Keratinocyte (primary cell): ENCODE results near the gene HADHB. TPM values are rescaled to one million over a fixed set of nuclear protein-coding genes. Genes with fewer than 3 reads are reported as not detected.

Experiments
- DNase-seq: peaks from one replicate; pipeline ENCODE4 v3.0.0-alpha.2; 2011; ENCODE audit warnings: low read depth, missing footprints, low spot score
- FAIRE-seq: peaks from 2 replicates; lab custom pipeline; 2011; peaks lifted over from hg19 to GRCh38; lab: Jason Lieb, UNC
- H2AFZ ChIP-seq: 2 replicates; pipeline ENCODE4 v1.6.0; 2012; ENCODE audit warnings: low read length, control low read depth, inconsistent platforms; ENCODE audit not compliant: control insufficient read depth
- H3K27ac ChIP-seq: 2 replicates; pipeline ENCODE4 v1.5.1; 2011; ENCODE audit warnings: low read length; ENCODE audit not compliant: control insufficient read depth, insufficient read depth
- H3K27me3 ChIP-seq: 3 replicates; pipeline ENCODE4 v1.6.0; 2011; ENCODE audit warnings: low read length; ENCODE audit not compliant: control insufficient read depth, insufficient read depth; ENCODE audit errors: extremely low read depth
- H3K36me3 ChIP-seq, 2 experiments: 2 replicates in 1 of 2; 3 replicates in 1 of 2; pipeline ENCODE4 v1.5.1; 2011; ENCODE audit warnings: low read length in 2 of 2, mild to moderate bottlenecking in 1 of 2; ENCODE audit not compliant: control insufficient read depth in 2 of 2, insufficient read depth in 2 of 2; ENCODE audit errors: extremely low read depth in 1 of 2
- H3K4me1 ChIP-seq: 3 replicates; pipeline ENCODE4 v1.5.1; 2011; ENCODE audit warnings: low read length; ENCODE audit not compliant: control insufficient read depth, insufficient read depth; ENCODE audit errors: extremely low read depth
- H3K4me2 ChIP-seq: 3 replicates; pipeline ENCODE4 v1.6.0; 2011; ENCODE audit warnings: low read depth, low read length; ENCODE audit not compliant: control insufficient read depth, insufficient read depth; ENCODE audit errors: extremely low read depth
- H3K4me3 ChIP-seq, 3 experiments: fragments of 200-600 bp in 1 of 3; sonication (generic) in 1 of 3; 2 replicates in 2 of 3; 3 replicates in 1 of 3; pipeline ENCODE4 v1.5.1; 2011 to 2016; ENCODE audit warnings: low read length in 3 of 3, mild to moderate bottlenecking in 3 of 3, control low read depth in 2 of 3, inconsistent platforms in 1 of 3, low read depth in 1 of 3, mixed read lengths in 1 of 3, mixed run types in 1 of 3, moderate library complexity in 1 of 3; ENCODE audit not compliant: control insufficient read depth in 2 of 3, insufficient read depth in 2 of 3; ENCODE audit errors: extremely low read depth in 1 of 3
- H3K79me2 ChIP-seq: 2 replicates; pipeline ENCODE4 v1.6.0; 2012; ENCODE audit warnings: low read length; ENCODE audit not compliant: control insufficient read depth, insufficient read depth
- H3K9ac ChIP-seq: 3 replicates; pipeline ENCODE4 v1.6.0; 2011; ENCODE audit warnings: low read length; ENCODE audit not compliant: control insufficient read depth, insufficient read depth; ENCODE audit errors: extremely low read depth
- H3K9me1 ChIP-seq: 3 replicates; pipeline ENCODE4 v1.6.0; 2011; ENCODE audit warnings: low read length; ENCODE audit not compliant: control insufficient read depth, insufficient read depth; ENCODE audit errors: extremely low read depth
- H3K9me3 ChIP-seq: 2 replicates; pipeline ENCODE4 v1.5.1; 2012; ENCODE audit warnings: low read depth, low read length; ENCODE audit not compliant: control insufficient read depth
- H4K20me1 ChIP-seq: 3 replicates; pipeline ENCODE4 v1.6.0; 2011; ENCODE audit warnings: low read length; ENCODE audit not compliant: control insufficient read depth, insufficient read depth; ENCODE audit errors: extremely low read depth
- EZH2 ChIP-seq: IDR thresholded peaks from one replicate; pipeline ENCODE4 v1.6.1; 2012; ENCODE audit warnings: inconsistent platforms, mild to moderate bottlenecking, low read length, moderate library complexity
- dilution Hi-C: fragments of 300-500 bp; cut with MboI; formaldehyde crosslinking; loops from one replicate; pipeline ENCODE4 v1.7.0; 2020; ENCODE audit warnings: low sequenced_read_pairs; ENCODE audit not compliant: extremely low pct_ligation_motif_present
- polyA plus RNA-seq, 5 experiments: library from polyadenylated mRNA; depleted of rRNA in 3 of 5; stranded (reverse) in 3 of 5; stranded (forward) in 1 of 5; unstranded in 1 of 5; fragments of >200 nt; gene quantifications; 1 replicate in 1 of 5; 2 replicates in 3 of 5; 3 replicates in 1 of 5; pipeline versions ENCODE4 v1.2.1 to v1.2.3, GENCODE V29; 2011 to 2012; ENCODE audit warnings: missing spikeins in 2 of 5, low read depth in 1 of 5, low replicate concordance in 1 of 5
- TF ChIP-seq, protein P1 (sequence below), 3 experiments: IDR thresholded peaks in 1 of 3; conservative IDR thresholded peaks in 1 of 3; optimal IDR thresholded peaks in 1 of 3; 2 replicates in 2 of 3; 3 replicates in 1 of 3; pipeline versions ENCODE3 to v1.5.1; 2011; ENCODE audit warnings: low read length in 3 of 3, mild to moderate bottlenecking in 3 of 3, moderate library complexity in 2 of 3, control low read depth in 1 of 3, inconsistent platforms in 1 of 3; ENCODE audit not compliant: insufficient read depth in 2 of 3; ENCODE audit errors: extremely low read depth in 1 of 3

HADHB gene
- polyA plus RNA-seq, 1 donor (not counting 4 experiments of a cell fraction or from before 2014, with no cell fraction given) = 109 TPM

DNA sequence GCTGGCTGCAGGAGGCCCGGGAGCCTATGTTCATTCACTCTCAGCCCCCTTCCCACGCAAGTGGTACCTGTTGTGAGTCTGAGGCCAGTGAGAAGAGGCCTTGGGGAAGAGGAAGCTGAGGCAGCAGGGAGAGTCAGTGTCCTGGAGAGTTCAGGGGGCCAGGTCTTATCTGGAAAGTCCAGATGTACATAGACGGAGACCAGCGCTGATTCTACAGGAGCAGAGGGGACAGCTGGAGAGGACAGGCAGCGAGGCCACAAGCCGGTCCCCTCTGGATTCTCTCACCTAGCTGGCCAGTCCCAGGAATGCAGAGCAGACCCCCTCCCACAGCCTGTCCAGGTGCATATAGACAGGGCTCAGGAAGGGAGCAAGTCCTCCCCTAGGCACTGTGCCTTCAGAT is 72.1 kb downstream of the HADHB start:
- dilution Hi-C loops = no loop called here
- no peaks in the 10 kb centered on the region for H3K79me2 ChIP-seq
- H3K4me2 ChIP-seq = no peak overlapping the region
- no peaks in the 10 kb centered on the region for H3K9me1 ChIP-seq
- peaks cover 4% of the 10 kb centered on the region for H3K27me3 ChIP-seq
- no peak overlapping the region for H3K4me3 ChIP-seq
- TF ChIP-seq EZH2 = no peak
- TF ChIP-seq, protein P1, sequence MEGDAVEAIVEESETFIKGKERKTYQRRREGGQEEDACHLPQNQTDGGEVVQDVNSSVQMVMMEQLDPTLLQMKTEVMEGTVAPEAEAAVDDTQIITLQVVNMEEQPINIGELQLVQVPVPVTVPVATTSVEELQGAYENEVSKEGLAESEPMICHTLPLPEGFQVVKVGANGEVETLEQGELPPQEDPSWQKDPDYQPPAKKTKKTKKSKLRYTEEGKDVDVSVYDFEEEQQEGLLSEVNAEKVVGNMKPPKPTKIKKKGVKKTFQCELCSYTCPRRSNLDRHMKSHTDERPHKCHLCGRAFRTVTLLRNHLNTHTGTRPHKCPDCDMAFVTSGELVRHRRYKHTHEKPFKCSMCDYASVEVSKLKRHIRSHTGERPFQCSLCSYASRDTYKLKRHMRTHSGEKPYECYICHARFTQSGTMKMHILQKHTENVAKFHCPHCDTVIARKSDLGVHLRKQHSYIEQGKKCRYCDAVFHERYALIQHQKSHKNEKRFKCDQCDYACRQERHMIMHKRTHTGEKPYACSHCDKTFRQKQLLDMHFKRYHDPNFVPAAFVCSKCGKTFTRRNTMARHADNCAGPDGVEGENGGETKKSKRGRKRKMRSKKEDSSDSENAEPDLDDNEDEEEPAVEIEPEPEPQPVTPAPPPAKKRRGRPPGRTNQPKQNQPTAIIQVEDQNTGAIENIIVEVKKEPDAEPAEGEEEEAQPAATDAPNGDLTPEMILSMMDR (optimal IDR thresholded peaks at IDR 0.05 in 1 of 3, IDR thresholded peaks at IDR 0.05 in 1 of 3, conservative IDR thresholded peaks at IDR 0.05 in 1 of 3; ENCODE audit: extremely low read depth in 1 of 3, insufficient read depth in 2 of 3, low read length in 3 of 3) = no peak
- no peak overlapping the region for H3K27ac ChIP-seq
- H3K9ac ChIP-seq = no peak overlapping the region
- no peak overlapping the region for H2AFZ ChIP-seq
- no peaks in the 10 kb centered on the region for H3K36me3 ChIP-seq
- H3K4me1 ChIP-seq = peaks cover 21% of the 10 kb centered on the region
- no peaks in the 10 kb centered on the region for H3K9me3 ChIP-seq
- DNase-seq (no peak), FAIRE-seq (no peak)
- H4K20me1 ChIP-seq = no peaks in the 10 kb centered on the region

DNA sequence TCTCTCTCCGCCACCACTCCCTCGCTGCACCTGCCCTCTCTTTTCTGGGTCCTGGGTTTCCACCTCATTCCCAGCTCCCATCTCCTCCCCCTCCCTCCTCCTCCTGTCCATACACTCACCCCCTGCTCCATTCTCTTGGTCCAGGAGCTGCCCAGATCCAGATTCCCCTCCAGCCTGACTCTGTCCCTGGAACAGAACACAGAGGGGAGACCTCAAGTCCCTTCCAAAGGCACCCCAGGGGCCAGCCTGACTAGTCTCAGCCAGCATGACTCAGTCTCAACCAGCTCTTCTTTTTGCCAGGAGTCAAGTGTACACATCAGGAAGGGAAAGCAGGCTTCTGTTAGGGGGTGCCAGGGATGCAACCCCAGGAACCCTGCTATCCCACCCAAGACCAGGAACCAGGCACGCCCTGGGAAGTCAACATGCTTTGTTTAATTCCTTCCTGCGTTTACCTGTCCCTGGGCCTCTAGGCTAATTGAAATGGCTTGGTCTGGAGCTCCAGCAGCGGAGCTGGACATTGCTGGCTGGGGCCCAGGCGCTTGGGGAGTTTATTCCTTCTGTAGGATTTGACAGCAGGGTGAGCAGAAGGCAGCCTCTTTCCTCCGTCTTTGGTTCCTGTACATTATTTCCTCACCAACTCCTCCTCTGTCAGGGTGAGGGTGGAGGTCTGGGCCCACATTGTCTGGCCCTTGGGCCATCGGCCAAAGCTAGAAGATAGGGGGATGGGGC is 72.8 kb downstream of the HADHB start:
- H3K4me1 ChIP-seq = peaks cover 15% of the 10 kb centered on the region
- H3K9ac ChIP-seq = no peak overlapping the region
- H3K4me3 ChIP-seq = no peak overlapping the region
- FAIRE-seq = no peak
- peaks cover 4% of the 10 kb centered on the region for H3K27me3 ChIP-seq
- no peaks in the 10 kb centered on the region for H3K9me3 ChIP-seq
- no peaks in the 10 kb centered on the region for H3K79me2 ChIP-seq
- no peaks in the 10 kb centered on the region for H4K20me1 ChIP-seq
- TF ChIP-seq, protein P1 (optimal IDR thresholded peaks at IDR 0.05 in 1 of 3, IDR thresholded peaks at IDR 0.05 in 1 of 3, conservative IDR thresholded peaks at IDR 0.05 in 1 of 3; ENCODE audit: extremely low read depth in 1 of 3, insufficient read depth in 2 of 3, low read length in 3 of 3) = no peak
- no peak for TF ChIP-seq EZH2
- H3K9me1 ChIP-seq = no peaks in the 10 kb centered on the region
- no peak overlapping the region for H3K27ac ChIP-seq
- no peak overlapping the region for H2AFZ ChIP-seq
- H3K4me2 ChIP-seq = no peak overlapping the region
- no peak for DNase-seq
- no peaks in the 10 kb centered on the region for H3K36me3 ChIP-seq
- dilution Hi-C loops = no loop called here
